HepG2 (cell line): ENCODE results near the gene ASAP2. TPM values are rescaled to one million over a fixed set of nuclear protein-coding genes. Genes with fewer than 3 reads are reported as not detected.
A peak's percentile ranks its signal among the peaks of the same experiment; 100 is the strongest.

ENCODE experiments used
- ARHGAP35 ChIP-seq: sonication (generic); formaldehyde crosslinking; IDR thresholded peaks from 2 replicates; pipeline ENCODE4 v1.9.0; 2022; ENCODE audit warnings: mild to moderate bottlenecking, inconsistent platforms, moderate library complexity, missing genetic modification reagents, borderline replicate concordance
- EZH2 ChIP-seq: conservative IDR thresholded peaks from 2 replicates; pipeline ENCODE4 v1.6.1; 2012; ENCODE audit warnings: mild to moderate bottlenecking, low read depth, low read length, moderate library complexity
- HMG20A ChIP-seq: IDR thresholded peaks from 2 replicates; pipeline ENCODE4 v1.6.1; 2016; ENCODE audit warnings: borderline replicate concordance
- IKZF4 ChIP-seq: sonication (generic); formaldehyde crosslinking; IDR thresholded peaks from 2 replicates; pipeline ENCODE4 v1.5.1; 2020; ENCODE audit warnings: borderline replicate concordance, mild to moderate bottlenecking, low read depth, missing genetic modification reagents; ENCODE audit errors: not compliant biosample characterization
- MBNL3 ChIP-seq: fragments of 250-450 bp; sonication (Bioruptor Pico); conservative IDR thresholded peaks from 2 replicates; pipeline ENCODE4 v1.8.0; 2022; ENCODE audit warnings: mild to moderate bottlenecking, inconsistent platforms
- SALL1 ChIP-seq: sonication (generic); formaldehyde crosslinking; IDR thresholded peaks from 2 replicates; pipeline ENCODE4 v1.8.0; 2022; ENCODE audit warnings: mild to moderate bottlenecking, missing genetic modification reagents
- UBTF ChIP-seq: sonication (generic); formaldehyde crosslinking; IDR thresholded peaks from 2 replicates; pipeline ENCODE4 v1.4.0; 2020; ENCODE audit warnings: mild to moderate bottlenecking, missing genetic modification reagents
- WIZ ChIP-seq: sonication (generic); formaldehyde crosslinking; IDR thresholded peaks from 2 replicates; pipeline ENCODE4 v1.5.1; 2020; ENCODE audit warnings: mild to moderate bottlenecking, missing genetic modification reagents
- ZBTB4 ChIP-seq: sonication (generic); formaldehyde crosslinking; IDR thresholded peaks from 2 replicates; pipeline ENCODE4 v1.4.0; 2020; ENCODE audit warnings: missing genetic modification reagents, mild to moderate bottlenecking, borderline replicate concordance
- ZFP82 ChIP-seq: sonication (generic); formaldehyde crosslinking; IDR thresholded peaks from 2 replicates; pipeline ENCODE4 v1.5.1; 2020; ENCODE audit warnings: mild to moderate bottlenecking, missing genetic modification reagents, borderline replicate concordance
- ZMYM3 ChIP-seq: sonication (generic); formaldehyde crosslinking; IDR thresholded peaks from 2 replicates; pipeline ENCODE4 v1.5.1; 2020; ENCODE audit warnings: mild to moderate bottlenecking, missing genetic modification reagents
- ZNF234 ChIP-seq: sonication (generic); formaldehyde crosslinking; conservative IDR thresholded peaks from 2 replicates; pipeline ENCODE4 v1.5.1; 2020; ENCODE audit warnings: mild to moderate bottlenecking, missing genetic modification reagents
- ZNF24 ChIP-seq: fragments of 450-650 bp; IDR thresholded peaks from 2 replicates; pipeline ENCODE4 v1.6.1; 2017; ENCODE audit warnings: antibody characterized with exemption, mild to moderate bottlenecking
- ZNF496 ChIP-seq: sonication (generic); formaldehyde crosslinking; IDR thresholded peaks from 2 replicates; pipeline ENCODE4 v1.8.1; 2023; ENCODE audit warnings: mild to moderate bottlenecking, moderate library complexity, missing genetic modification reagents; ENCODE audit not compliant: insufficient replicate concordance
- polyA plus RNA-seq, 8 experiments: library from polyadenylated mRNA; depleted of rRNA in 3 of 8; stranded (reverse) in 7 of 8; unstranded in 1 of 8; fragments of >200 nt; fragmentation: Illumina TruSeq in 4 of 8; extraction: Trizol in 4 of 8; gene quantifications; 2 replicates each; pipeline versions ENCODE4 v1.2.1 to v1.2.3, GENCODE V29; 2011 to 2016; ENCODE audit warnings: low read depth in 4 of 8, missing spikeins in 1 of 8, mixed read lengths in 1 of 8; ENCODE audit not compliant: insufficient read depth in 1 of 8
- total RNA-seq, 5 experiments: library from RNA; depleted of rRNA; stranded (reverse); fragments of >200 nt; fragmentation: Illumina TruSeq; extraction: Trizol; gene quantifications; 2 replicates each; pipeline ENCODE4 v1.2.3, GENCODE V29; 2016; ENCODE audit warnings: low read depth in 1 of 5
- TF ChIP-seq, protein P1 (sequence below): sonication (generic); formaldehyde crosslinking; IDR thresholded peaks from 2 replicates; pipeline ENCODE4 v1.9.0; 2022; ENCODE audit warnings: missing genetic modification reagents, mild to moderate bottlenecking, borderline replicate concordance
- TF ChIP-seq, protein P2 (sequence below): sonication (generic); formaldehyde crosslinking; IDR thresholded peaks from 2 replicates; pipeline ENCODE4 v1.8.1; 2023; ENCODE audit warnings: missing genetic modification reagents, inconsistent platforms, borderline replicate concordance
- TF ChIP-seq, protein P3 (sequence below): sonication (generic); formaldehyde crosslinking; IDR thresholded peaks from 2 replicates; pipeline ENCODE4 v1.4.0; 2020; ENCODE audit warnings: mild to moderate bottlenecking, low read depth, missing genetic modification reagents

Gene ASAP2
- total and polyA plus RNA-seq, 2 of the 13 experiments (the other 11 are each of a cell fraction or from before 2014, with no cell fraction given): 7.3 to 22.3 TPM

DNA sequence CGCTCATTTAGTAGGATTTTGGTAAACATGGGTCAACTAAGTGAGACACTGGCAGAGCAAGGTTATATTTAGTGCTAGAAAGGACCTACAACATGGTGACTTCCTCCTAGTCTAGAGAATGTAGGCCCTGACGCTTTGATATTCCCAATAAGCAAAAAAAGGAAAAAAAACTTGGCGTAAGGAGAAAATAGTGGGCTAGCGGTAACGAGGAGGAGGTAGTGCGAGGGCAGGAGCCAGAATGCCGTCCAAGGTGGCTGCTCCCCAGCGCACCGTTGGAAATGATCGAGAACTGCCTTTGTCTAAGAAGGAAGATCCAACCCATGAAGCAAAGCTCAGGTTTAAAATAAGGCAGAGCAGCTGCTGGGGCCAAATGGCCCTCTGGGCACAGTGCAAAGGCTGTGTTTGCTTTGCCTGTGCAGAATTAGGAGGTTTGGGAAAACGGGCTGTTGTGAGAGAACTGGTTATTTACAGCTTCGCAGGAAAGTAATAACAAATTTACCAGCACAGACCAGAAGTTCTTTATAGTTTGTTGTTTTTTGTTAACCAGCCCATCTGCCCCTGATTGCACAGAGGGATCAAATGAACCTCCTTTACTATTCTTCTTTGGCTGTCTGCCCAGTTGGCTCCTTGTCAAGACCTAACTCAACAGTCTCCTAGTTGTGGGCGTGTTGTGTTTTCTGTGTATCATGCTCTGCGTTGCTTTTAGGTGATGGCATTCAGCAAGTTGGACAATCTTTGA lies 130.1 kb downstream of the ASAP2 start (continued):
- TF ChIP-seq ZFP82 (no peak), ZNF24 (no peak), ZNF496 (no peak), SALL1 (peak; percentile 79), UBTF (CRISPR knock-in tag) (0 out of 2 replicates have a peak, but pooled peaks have one; percentile 37), WIZ (peak; percentile 94), ZNF234 (no peak), ZBTB4 (CRISPR knock-in tag) (peak; percentile 73; the same call in 1 of the 2 replicates), HMG20A (CRISPR knock-in tag) (peak; percentile 74), MBNL3 (CRISPR knock-in tag) (no peak), EZH2 (no peak), ARHGAP35 (no peak), IKZF4 (CRISPR knock-in tag) (peak; percentile 65), ZMYM3 (peak; percentile 65; the same call in 1 of the 2 replicates)
- TF ChIP-seq, protein P1, sequence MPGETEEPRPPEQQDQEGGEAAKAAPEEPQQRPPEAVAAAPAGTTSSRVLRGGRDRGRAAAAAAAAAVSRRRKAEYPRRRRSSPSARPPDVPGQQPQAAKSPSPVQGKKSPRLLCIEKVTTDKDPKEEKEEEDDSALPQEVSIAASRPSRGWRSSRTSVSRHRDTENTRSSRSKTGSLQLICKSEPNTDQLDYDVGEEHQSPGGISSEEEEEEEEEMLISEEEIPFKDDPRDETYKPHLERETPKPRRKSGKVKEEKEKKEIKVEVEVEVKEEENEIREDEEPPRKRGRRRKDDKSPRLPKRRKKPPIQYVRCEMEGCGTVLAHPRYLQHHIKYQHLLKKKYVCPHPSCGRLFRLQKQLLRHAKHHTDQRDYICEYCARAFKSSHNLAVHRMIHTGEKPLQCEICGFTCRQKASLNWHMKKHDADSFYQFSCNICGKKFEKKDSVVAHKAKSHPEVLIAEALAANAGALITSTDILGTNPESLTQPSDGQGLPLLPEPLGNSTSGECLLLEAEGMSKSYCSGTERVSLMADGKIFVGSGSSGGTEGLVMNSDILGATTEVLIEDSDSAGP (CRISPR knock-in tag): peak; percentile 63; the same call in 1 of the 2 replicates
- TF ChIP-seq, protein P2, sequence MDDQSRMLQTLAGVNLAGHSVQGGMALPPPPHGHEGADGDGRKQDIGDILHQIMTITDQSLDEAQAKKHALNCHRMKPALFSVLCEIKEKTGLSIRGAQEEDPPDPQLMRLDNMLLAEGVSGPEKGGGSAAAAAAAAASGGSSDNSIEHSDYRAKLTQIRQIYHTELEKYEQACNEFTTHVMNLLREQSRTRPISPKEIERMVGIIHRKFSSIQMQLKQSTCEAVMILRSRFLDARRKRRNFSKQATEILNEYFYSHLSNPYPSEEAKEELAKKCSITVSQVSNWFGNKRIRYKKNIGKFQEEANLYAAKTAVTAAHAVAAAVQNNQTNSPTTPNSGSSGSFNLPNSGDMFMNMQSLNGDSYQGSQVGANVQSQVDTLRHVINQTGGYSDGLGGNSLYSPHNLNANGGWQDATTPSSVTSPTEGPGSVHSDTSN (CRISPR knock-in tag): no peak
- TF ChIP-seq, protein P3, sequence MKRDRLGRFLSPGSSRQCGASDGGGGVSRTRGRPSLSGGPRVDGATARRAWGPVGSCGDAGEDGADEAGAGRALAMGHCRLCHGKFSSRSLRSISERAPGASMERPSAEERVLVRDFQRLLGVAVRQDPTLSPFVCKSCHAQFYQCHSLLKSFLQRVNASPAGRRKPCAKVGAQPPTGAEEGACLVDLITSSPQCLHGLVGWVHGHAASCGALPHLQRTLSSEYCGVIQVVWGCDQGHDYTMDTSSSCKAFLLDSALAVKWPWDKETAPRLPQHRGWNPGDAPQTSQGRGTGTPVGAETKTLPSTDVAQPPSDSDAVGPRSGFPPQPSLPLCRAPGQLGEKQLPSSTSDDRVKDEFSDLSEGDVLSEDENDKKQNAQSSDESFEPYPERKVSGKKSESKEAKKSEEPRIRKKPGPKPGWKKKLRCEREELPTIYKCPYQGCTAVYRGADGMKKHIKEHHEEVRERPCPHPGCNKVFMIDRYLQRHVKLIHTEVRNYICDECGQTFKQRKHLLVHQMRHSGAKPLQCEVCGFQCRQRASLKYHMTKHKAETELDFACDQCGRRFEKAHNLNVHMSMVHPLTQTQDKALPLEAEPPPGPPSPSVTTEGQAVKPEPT: 0 out of 2 replicates have a peak, but pooled peaks have one; percentile 46
